Bronchial epithelial cell (primary cell): Measurements from ENCODE around the gene ANKRD34C. TPM values are rescaled to one million over a fixed set of nuclear protein-coding genes. Genes with fewer than 3 reads are reported as not detected.

Experiments
- DNase-seq: peaks from one replicate; pipeline ENCODE4 v3.0.0-alpha.2; 2010; ENCODE audit warnings: low read depth
- FAIRE-seq: peaks from 2 replicates; lab custom pipeline; 2011; peaks lifted over from hg19 to GRCh38; lab: Jason Lieb, UNC
- H3K27me3 ChIP-seq: 2 replicates; pipeline ENCODE4 v1.5.1; 2011; ENCODE audit warnings: low read length; ENCODE audit not compliant: control insufficient read depth, insufficient read depth
- H3K36me3 ChIP-seq: 2 replicates; pipeline ENCODE4 v1.5.1; 2011; ENCODE audit warnings: low read length; ENCODE audit not compliant: control insufficient read depth, insufficient read depth
- H3K4me3 ChIP-seq: 2 replicates; pipeline ENCODE4 v1.5.1; 2011; ENCODE audit warnings: mild to moderate bottlenecking, low read depth, low read length, control low read depth
- CTCF ChIP-seq: IDR thresholded peaks from 2 replicates; pipeline ENCODE4 v1.5.1; 2011; ENCODE audit warnings: mild to moderate bottlenecking, moderate library complexity, low read length, control low read depth, inconsistent platforms; ENCODE audit not compliant: insufficient read depth, severe bottlenecking
- total RNA-seq: library from RNA; depleted of rRNA; stranded (reverse); fragments of >200 nt; gene quantifications from 2 replicates; pipeline ENCODE4 v1.2.1, GENCODE V29; 2014

Gene ANKRD34C
- total RNA-seq, 1 donor from 2014 or later = not detected

GRCh38 chr15:79299126-79299840, 16.8 kb downstream of the ANKRD34C start:
- H3K27me3 ChIP-seq = no peaks in the 10 kb centered on the region
- DNase-seq (no peak), FAIRE-seq (no peak)
- H3K4me3 ChIP-seq = no peak overlapping the region
- H3K36me3 ChIP-seq = no peaks in the 10 kb centered on the region
- no peak for TF ChIP-seq CTCF

GRCh38 chr15:79299841-79300235, 17.3 kb downstream of the ANKRD34C start:
- no peak for DNase-seq
- Histone ChIP-seq H3K27me3 (no peaks in the 10 kb centered on the region), H3K4me3 (no peak overlapping the region), H3K36me3 (no peaks in the 10 kb centered on the region)
- FAIRE-seq = no peak
- no peak for TF ChIP-seq CTCF

GRCh38 chr15:79307251-79307650, 24.7 kb downstream of the ANKRD34C start:
- no peaks in the 10 kb centered on the region for H3K36me3 ChIP-seq
- no peaks in the 10 kb centered on the region for H3K27me3 ChIP-seq
- FAIRE-seq = no peak
- DNase-seq = no peak
- TF ChIP-seq CTCF = no peak
- no peak overlapping the region for H3K4me3 ChIP-seq

- FAIRE-seq = no peak
- Histone ChIP-seq H3K36me3 (peaks cover 1% of the 10 kb centered on the region), H3K27me3 (no peaks in the 10 kb centered on the region), H3K4me3 (no peak overlapping the region)
- no peak for DNase-seq
- no peak for TF ChIP-seq CTCF
Measured at GRCh38 chr15:79308874-79309273, 26.4 kb downstream of the ANKRD34C start.

- no peak for FAIRE-seq
- H3K27me3 ChIP-seq = no peaks in the 10 kb centered on the region
- no peak for TF ChIP-seq CTCF
- peak; percentile 12 for DNase-seq
- H3K36me3 ChIP-seq = peaks cover 5% of the 10 kb centered on the region
- H3K4me3 ChIP-seq = peak overlapping the region; percentile 74
Measured at GRCh38 chr15:79310612-79310984, 28.1 kb downstream of the ANKRD34C start.
